GM19455 (cell line): ENCODE data around the gene HP.
"Not testable (repeated sequence)": the region's sequence is repeated elsewhere in the genome, so short reads cannot be mapped to it uniquely, and the experiment has no call there.

Source experiments
- ATAC-seq: cut with Tn5 transposase; IDR thresholded peaks from one replicate; pipeline ENCODE4 v1.9.1; 2021; ENCODE audit not compliant: unreplicated experiment

The HP gene

DNA sequence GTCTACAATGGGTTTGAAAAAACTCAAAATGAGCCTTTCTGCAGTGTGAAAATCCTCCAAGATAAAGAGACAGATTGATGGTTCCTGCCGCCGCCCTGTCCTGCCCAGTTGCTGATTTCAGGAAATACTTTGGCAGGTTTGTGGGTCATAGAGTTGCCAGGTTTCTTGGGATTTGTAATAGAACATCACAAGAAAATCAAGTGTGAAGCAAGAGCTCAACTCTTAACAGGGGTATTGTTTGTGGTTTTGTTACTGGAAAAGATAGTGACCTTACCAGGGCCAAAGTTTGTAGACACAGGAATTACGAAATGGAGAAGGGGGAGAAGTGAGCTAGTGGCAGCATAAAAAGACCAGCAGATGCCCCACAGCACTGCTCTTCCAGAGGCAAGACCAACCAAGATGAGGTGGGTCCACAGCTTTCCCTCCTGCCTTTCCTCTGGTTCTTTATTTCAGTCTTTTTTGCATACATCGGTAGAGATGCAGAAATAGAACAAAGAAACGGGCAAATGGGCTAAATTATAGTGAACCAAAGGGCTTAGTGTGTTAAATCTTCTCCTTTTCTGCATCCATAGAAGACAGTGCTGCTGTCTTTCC lies at the start of gene HP:
Gene HP (plus strand): TSS at position 252 of the 594 bp plus-strand sequence. CDS start 148 bp downstream, at position 400.
- ATAC-seq, result not testable (repeated sequence)

- ATAC-seq, result not testable (repeated sequence)
Measured at GRCh38 chr16:72008065-72008423, 46.3 kb upstream of the HP start.

DNA sequence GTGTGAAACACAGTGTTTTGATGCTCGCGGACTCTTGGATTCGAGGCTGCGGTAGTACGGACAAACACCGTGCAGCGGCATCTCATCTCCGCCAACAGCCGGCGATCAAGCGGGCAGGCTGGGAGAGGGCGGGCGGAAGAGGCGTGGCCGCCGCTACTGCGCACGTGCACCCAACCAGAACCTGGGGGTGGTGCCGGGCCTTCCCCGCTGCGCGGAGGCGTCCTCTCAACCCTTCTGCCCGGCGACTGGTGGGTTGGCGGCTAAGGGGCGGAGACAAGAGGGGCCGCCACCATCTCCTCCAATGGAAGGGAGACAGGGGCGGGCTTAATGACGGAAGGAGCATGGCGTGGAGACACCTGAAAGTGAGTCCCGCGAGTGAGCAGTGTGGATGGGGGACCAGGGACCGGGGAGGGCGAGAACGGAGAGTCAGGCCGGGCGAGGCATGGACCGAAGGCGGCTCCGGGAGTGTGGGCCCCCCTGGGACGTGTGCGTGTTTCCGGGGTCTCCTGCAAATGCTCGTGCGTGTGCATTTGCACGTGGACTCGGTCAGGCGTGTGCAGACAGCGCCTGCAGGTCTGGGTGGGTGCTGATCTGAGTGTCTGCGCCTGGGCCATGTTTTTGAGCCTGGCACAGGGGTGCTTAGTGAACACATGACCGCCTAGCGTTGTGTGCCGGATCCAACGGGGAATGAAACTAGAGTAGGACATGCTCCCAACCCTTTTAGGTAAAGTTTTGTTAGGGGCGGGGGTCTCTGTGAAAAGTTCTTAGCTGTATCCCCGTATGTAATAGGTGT lies 45.7 kb upstream of the HP start, which contains the start of gene DHODH:
Gene DHODH (plus strand): TSS at position 321 of the 793 bp plus-strand sequence. CDS start 21 bp downstream, at position 342.
- ATAC-seq, result peak; percentile 99

- no peak for ATAC-seq
Measured at GRCh38 chr16:72009779-72010178, 44.5 kb upstream of the HP start.

DNA sequence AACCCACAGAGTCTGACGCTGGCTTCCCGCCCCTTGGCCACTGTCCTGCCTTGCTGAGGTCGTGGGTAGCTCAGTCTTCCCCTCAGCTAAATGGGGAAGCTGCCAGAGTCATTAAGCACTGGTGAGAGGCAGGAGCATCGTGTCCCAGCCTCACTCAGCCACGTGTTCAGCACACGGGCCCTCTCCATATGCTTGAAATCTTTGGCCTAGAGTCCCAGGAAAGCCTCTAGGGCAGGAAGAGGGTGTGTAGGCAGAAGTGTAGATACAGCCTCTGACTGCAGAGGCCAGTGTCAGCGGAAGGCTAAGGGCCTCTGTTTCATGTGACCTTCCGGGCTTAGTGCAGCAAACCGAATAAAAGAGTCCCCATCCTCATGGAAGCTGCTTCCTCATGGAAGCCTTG lies 41.7 kb upstream of the HP start:
- ATAC-seq, result no peak

DNA sequence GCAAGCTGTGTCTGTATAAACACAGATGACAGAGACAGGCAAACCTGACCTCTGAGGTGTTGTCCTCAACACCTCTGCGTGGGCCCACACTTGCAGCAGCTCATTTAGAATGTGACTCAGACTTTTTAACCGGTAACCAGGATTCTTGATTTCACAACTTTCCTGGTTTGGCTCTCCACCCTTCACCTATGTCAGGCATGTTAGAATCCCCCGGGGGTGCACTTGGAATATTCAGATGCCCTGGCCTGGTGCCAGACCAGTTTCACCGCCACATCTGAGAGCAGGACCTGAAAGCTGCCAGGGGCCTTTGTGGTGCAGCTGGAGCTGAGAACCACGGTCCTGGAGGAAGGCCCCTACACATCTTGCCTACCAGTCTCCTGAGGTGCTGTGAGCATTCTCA lies 40.9 kb upstream of the HP start:
- ATAC-seq, result no peak

- ATAC-seq, result no peak
Measured at GRCh38 chr16:72013888-72014581, 40.3 kb upstream of the HP start.

DNA sequence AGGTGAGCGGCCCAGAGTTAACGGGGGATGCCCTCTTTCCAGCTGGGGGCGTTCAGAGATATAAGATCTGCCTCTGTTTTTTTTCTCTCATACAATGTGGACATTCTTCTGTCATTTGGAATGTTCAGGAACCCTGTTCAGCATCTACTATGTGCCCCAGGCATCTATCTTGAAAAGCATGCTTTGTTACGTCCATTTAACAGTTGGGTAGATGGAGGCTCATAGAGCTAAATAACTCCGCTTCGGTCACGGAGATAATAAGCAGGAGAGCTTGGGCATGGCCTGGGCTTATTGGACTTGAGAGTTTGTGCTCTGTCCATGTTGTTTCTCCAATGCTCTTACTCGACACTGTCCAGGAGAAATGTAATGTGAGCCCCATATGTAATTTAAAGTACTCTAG lies 39.6 kb upstream of the HP start:
- no peak for ATAC-seq

DNA sequence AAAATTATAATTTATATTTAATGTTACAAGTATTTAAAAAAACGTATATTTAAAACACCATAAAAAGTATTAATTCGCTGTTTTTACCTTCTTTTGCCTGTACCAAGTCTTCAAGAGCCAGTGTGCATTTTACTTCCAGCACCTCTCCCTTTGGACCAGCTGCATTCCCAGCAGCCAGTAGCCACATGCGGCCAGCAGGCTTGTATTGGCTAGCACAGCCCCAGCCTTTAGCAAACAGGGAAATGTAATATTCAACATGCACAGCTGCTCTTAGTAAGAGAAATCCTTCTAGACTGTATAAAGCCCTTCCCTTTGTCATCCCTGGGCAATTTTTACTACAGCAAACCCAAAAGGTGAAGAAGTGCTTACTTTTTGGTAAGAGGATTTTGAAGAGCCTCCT lies 39.2 kb upstream of the HP start:
- ATAC-seq, result no peak

GRCh38 chr16:72018470-72018869 lies 35.8 kb upstream of the HP start:
- no peak for ATAC-seq

- no peak for ATAC-seq
Measured at GRCh38 chr16:72021043-72021442, 33.3 kb upstream of the HP start.

- no peak for ATAC-seq
Measured at GRCh38 chr16:72022127-72022526, 32.2 kb upstream of the HP start.

DNA sequence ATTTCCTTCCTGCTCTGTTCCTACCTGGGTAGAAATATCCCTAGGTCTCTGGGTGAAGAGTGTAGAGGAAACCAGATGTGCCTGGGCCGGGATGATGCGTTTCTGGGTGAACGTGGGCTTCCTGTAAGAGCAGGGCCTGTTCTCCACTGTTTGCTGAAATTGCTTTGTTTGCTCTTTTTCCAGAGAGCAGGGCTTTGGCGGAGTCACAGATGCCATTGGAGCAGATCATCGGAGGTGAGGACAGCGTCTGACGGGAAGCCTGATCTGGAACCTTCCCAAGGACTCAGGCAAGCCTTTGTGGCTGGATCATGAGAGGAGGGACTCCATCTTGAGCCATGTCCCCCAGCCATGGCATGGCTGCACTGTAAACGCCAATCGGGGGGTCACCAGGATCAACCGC lies 30.3 kb upstream of the HP start:
- no peak for ATAC-seq

DNA sequence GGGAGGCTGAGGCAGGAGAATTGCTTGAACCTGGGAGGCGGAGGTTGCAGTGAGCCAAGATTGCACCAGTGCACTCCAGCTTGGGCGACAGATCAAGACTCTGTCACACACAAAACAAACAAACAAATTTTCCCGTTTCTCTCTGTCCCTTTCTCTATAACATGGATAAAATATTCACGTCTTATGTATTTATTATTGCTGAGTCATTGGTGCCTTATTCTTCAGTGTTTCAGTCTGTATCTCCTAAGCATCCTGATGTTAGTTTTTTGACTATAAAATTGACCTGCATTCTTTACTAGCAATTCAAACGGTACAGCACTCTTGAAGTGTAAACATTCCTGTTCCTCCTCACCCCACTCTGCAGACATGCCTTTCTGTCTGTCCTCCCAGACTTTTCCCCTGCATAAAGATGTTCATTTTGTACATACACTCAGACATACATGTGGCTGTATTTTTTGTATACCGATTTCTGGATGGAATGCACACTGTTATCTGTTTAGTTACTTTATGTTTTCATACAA lies 29.4 kb upstream of the HP start:
- ATAC-seq, result no peak

DNA sequence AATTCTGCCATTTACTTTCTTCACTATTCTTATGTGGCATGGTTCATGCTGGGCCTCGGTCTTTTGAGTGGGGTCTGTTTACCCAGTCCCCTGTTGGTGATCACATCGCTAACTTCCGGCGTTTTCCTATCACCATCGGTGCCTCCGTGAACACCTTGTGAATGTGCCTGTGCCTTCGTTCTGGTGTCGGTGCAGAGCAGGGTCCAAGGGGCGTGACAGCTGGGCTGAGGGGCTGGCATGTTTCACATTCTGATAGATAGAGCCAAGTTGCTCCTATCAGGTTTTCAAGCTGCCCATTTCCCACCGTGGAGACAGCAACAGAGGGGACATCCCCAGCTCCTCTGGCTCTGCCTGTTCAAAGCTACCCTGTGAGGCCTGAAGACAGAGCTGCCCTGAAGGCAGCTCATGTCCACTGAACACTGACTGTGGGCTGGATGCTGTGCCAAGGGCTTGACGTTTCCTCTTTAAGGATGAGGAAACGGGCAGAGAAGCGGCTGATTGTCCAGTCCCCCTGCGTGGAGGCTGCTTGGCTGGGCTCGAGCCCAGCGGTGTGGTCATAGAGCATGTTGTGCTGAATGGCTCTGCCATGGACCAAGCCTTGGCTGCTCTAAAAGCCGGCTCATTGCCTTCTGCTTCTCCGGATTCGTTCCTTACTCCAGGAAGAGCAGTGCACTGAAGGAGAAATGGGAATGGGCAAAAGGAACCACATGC lies 28.7 kb upstream of the HP start:
- ATAC-seq, result no peak

GRCh38 chr16:72027669-72028378 lies 26.5 kb upstream of the HP start:
- no peak for ATAC-seq

DNA sequence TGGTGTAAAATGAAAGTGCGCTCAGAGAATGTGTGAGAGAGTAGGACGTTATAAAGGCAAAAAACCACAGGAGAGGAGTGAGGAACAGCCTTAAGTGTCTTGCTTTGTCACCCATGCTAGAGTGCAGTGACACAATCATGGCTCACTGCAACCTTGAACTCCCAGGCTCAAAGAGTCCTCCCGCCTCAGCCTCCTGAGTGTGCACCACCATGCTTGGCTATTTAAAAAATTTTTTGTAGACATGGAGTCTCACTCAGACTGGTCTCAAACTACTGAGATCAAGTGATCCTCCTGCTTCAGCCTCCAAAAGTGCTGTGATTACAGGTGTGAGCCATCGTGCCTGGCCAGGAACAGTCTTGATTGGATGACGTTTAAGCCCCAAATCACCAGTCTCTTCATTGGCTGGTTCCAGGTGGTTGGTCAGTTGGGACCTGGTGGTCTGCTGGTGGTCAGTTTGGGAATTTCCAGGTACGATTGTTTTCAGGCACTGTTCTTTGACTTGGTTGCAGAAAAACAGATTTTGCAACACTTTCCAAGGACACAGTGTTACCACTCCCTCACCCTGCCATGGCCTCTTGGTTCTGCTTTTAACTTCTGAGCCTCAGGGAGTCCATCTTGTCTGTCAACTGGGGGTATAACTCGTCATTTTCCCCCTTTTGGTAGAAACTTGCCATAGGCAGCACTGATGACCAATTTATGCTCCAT lies 24.6 kb upstream of the HP start:
- ATAC-seq, result no peak

DNA sequence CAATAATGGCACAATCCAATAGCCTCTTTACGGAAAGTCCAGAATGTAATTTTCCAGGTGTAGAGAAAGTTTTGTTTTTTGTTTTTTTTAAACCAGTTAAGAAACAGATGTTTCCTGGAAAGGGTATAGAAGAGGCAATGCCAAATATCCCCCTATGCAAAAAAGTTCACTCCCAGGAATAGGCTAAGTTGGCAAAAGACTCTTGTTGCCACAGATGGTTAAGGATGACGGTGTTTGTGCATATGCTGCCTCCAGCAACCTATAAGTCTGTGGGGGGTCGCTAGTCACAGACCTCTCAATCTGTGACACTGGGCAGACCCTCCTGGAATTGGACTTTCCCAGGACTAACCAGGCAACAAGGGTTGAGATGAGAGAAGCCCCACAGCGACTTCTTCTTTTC lies 20.9 kb upstream of the HP start:
- no peak for ATAC-seq

DNA sequence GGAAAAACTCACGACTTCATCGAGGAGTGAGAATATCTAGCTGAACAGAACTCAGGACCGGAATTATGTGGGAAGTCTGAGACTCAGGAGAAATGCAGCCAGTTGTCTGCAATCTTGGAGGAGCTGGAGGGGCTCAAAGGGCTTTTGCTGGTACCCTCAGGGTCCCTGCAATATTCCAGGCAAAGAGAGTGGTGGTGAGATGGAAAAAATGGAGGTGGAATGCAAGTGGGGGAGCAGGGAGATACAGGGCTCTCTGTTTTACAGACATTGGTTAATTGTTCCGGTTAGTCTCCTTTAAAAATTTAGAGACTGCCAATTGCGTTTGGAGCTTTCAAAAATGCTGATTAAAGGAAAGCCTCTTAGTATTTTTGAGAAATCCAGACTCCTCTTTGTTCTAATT lies 18.2 kb upstream of the HP start:
- no peak for ATAC-seq

GRCh38 chr16:72042157-72042660 lies 12.1 kb upstream of the HP start:
- no peak for ATAC-seq
